ENCODE measurements around the gene SLC5A3. TPM values are rescaled to one million over a fixed set of nuclear protein-coding genes. Genes with fewer than 3 reads are reported as not detected.

The SLC5A3 gene
- total RNA-seq, 1 experiment from 2014 or later, result 12.3 TPM

DNA sequence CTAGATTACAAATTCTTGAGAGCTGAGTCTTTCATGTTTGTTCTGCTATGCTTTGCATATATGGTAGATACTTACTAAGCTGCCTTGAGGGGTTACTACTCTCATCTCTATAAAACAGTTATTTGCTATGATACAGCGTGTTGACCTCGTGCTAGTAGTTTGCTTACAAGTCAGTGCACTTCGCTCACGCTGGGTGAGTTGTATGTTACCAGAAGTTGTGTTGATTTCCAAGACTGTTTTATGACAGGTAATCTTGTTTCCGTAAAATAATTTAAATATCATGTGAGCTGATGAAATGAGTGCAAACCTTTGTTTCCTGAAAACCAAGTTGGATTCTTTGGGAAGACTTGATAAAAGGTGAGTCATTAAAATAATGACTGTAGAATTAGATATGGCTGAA is 7.3 kb downstream of the SLC5A3 start:
- Histone ChIP-seq H2BK20ac (ENCODE audit: low read depth, low read length, poor library complexity, severe bottlenecking) (no peak overlapping the region), H3K27me3 (ENCODE audit: insufficient read depth, low read length) (no peaks in the 10 kb centered on the region), H2BK15ac (ENCODE audit: low read depth, low read length) (no peak overlapping the region), H3K9ac (ENCODE audit: extremely low read depth, insufficient read length, low read length) (no peak overlapping the region), H3K23ac (ENCODE audit: insufficient read length, low read depth, low read length) (no peak overlapping the region), H4K8ac (replicated peaks; ENCODE audit: insufficient read length, low read depth, low read length) (no peak overlapping the region), H4K20me1 (ENCODE audit: control insufficient read depth, insufficient read depth, insufficient read length) (no peaks in the 10 kb centered on the region), H2BK12ac (ENCODE audit: insufficient read length, low read depth, low read length) (no peak overlapping the region), H3K4ac (ENCODE audit: low read depth, low read length) (no peak overlapping the region), H3K14ac (ENCODE audit: insufficient read depth, low read length) (no peak overlapping the region), H3K4me1 (ENCODE audit: insufficient read depth, low read length) (peaks cover 8% of the 10 kb centered on the region), H3T11ph (ENCODE audit: low read length) (no peak overlapping the region), H2AK5ac (ENCODE audit: insufficient read length, low read length) (no peak overlapping the region), H3K18ac (ENCODE audit: insufficient read length, low read depth, low read length) (no peak overlapping the region), H3K4me2 (ENCODE audit: insufficient read depth, insufficient read length, low read length) (no peak overlapping the region), H2BK120ac (ENCODE audit: low read depth, low read length, poor library complexity, severe bottlenecking) (no peak overlapping the region), H3K9me3 (ENCODE audit: control insufficient read depth, low read depth, low read length) (no peaks in the 10 kb centered on the region), H4K5ac (ENCODE audit: insufficient read length, low read depth, low read length) (no peak overlapping the region), H4K91ac (ENCODE audit: insufficient read length, low read depth, low read length) (no peak overlapping the region), H3K27ac (ENCODE audit: insufficient read length, low read depth, low read length) (no peak overlapping the region), H3K79me1 (ENCODE audit: insufficient read depth, low read depth, low read length, poor library complexity, severe bottlenecking) (peaks cover 7% of the 10 kb centered on the region), H3K23me2 (ENCODE audit: insufficient read length, low read depth, low read length, poor library complexity, severe bottlenecking) (no peaks in the 10 kb centered on the region), H3K56ac (ENCODE audit: insufficient read length, low read depth, low read length) (no peak overlapping the region), H3K79me2 (ENCODE audit: insufficient read depth, low read length) (peaks cover 26% of the 10 kb centered on the region; the same call in 1 of the 2 replicates), H2BK5ac (ENCODE audit: insufficient read length, low read length) (no peak overlapping the region), H2AFZ (ENCODE audit: low read length) (no peak overlapping the region)
- Mint-ChIP-seq H3K27ac (no peak overlapping the region; a peak in 1 of 7 replicates), H3K27me3 (ENCODE audit: low read depth) (no peaks in the 10 kb centered on the region), H3K4me1 (peaks cover 43 to 58% of the 10 kb centered on the region in 2 experiments), H3K9me3 (no peaks in the 10 kb centered on the region), H3K36me3 (ENCODE audit: insufficient read depth in 1 of 3, low read depth in 3 of 3) (peaks cover 3 to 23% (median 13%) of the 10 kb centered on the region in 3 experiments; a peak in 6 of 7 replicates), H3K4me3 (no peak overlapping the region)
- TF ChIP-seq, protein P1, sequence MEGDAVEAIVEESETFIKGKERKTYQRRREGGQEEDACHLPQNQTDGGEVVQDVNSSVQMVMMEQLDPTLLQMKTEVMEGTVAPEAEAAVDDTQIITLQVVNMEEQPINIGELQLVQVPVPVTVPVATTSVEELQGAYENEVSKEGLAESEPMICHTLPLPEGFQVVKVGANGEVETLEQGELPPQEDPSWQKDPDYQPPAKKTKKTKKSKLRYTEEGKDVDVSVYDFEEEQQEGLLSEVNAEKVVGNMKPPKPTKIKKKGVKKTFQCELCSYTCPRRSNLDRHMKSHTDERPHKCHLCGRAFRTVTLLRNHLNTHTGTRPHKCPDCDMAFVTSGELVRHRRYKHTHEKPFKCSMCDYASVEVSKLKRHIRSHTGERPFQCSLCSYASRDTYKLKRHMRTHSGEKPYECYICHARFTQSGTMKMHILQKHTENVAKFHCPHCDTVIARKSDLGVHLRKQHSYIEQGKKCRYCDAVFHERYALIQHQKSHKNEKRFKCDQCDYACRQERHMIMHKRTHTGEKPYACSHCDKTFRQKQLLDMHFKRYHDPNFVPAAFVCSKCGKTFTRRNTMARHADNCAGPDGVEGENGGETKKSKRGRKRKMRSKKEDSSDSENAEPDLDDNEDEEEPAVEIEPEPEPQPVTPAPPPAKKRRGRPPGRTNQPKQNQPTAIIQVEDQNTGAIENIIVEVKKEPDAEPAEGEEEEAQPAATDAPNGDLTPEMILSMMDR (conservative IDR thresholded peaks at IDR 0.05), result no peak
- WGBS (ENCODE audit: extremely low coverage, insufficient read length, low lambda C conversion rate), result no CpG with 5 or more reads among the region's 5 CpGs
- no peak for DNase-seq
